GM23248 (cell line): ENCODE results near the gene TMEM260.

Source experiments
- EZH2 ChIP-seq: fragments of 200-600 bp; sonication (generic); IDR thresholded peaks from 2 replicates; pipeline ENCODE4 v1.6.1; 2018; ENCODE audit warnings: antibody characterized with exemption, mild to moderate bottlenecking; ENCODE audit not compliant: insufficient read depth, poor library complexity, severe bottlenecking
- EZH2phosphoT487 ChIP-seq: fragments of 200-600 bp; sonication (generic); IDR thresholded peaks from 2 replicates; pipeline ENCODE4 v1.6.1; 2018; ENCODE audit warnings: antibody characterized with exemption, moderate library complexity, mild to moderate bottlenecking, low read depth; ENCODE audit not compliant: insufficient read depth

DNA sequence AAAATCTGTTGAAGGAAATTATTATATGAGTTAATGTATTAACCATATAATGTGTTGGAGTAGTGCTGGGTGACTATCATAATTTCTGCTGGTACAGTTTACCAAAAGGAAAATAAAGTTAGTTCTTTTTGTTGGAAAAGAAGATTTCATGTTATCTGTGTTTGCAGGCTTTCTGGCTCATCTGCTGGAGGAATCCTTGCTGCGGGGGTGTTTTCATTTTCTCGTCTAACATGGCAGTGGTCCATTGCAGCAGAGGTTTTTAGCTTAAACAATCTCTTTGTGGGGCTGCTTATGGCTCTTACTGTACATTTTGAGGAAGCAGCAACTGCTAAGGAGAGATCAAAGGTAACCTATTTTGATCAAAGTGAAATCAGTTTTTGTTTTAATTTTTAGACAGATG, 24.1 kb downstream of the TMEM260 start:
- TF ChIP-seq EZH2 (no peak), EZH2phosphoT487 (no peak)
